HEK293 (cell line): Measurements from ENCODE around the gene R3HDM4.

Experiments
- CTCF ChIA-PET: fragments of 350-600 bp; formaldehyde crosslinking; extraction: SDS; loops from one replicate; lab custom pipeline; 2021; ENCODE audit warnings: antibody characterized with exemption; lab: Yijun Ruan, JAX
- POLR2A ChIA-PET: fragments of 300-600 bp; formaldehyde crosslinking; extraction: SDS; loops from one replicate; lab custom pipeline; 2020; ENCODE audit warnings: antibody characterized with exemption, inconsistent platforms; lab: Yijun Ruan, JAX
- H3K27ac ChIP-seq: fragments of 200-500 bp; sonication (Bioruptor generic); 2 replicates; pipeline ENCODE4 v1.5.1; 2014; ENCODE audit warnings: low read depth, low read length, control low read depth, inconsistent platforms; ENCODE audit errors: extremely low read depth
- H3K36me3 ChIP-seq, 2 experiments: fragments of 200-500 bp in 1 of 2; sonication (Bioruptor generic) in 1 of 2; 1 replicate in 1 of 2; 2 replicates in 1 of 2; pipeline ENCODE4 v1.5.1; 2014 to 2017; ENCODE audit warnings: inconsistent platforms in 2 of 2, low read length in 2 of 2; ENCODE audit not compliant: control insufficient read depth in 2 of 2, insufficient read depth in 1 of 2
- H3K4me1 ChIP-seq: fragments of 200-500 bp; sonication (Bioruptor generic); 2 replicates; pipeline ENCODE4 v1.5.1; 2014; ENCODE audit warnings: mild to moderate bottlenecking, low read length, inconsistent platforms; ENCODE audit not compliant: control insufficient read depth, insufficient read depth
- H3K4me3 ChIP-seq: 2 replicates; pipeline ENCODE4 v1.5.1; 2011; ENCODE audit warnings: low read depth, mild to moderate bottlenecking, control low read depth, low read length, moderate library complexity
- H3K9me3 ChIP-seq: fragments of 200-500 bp; sonication (Bioruptor generic); 2 replicates; pipeline ENCODE4 v1.5.1; 2014; ENCODE audit warnings: low read depth, low read length, inconsistent platforms; ENCODE audit not compliant: control insufficient read depth, insufficient read depth
- GLI4 ChIP-seq: fragments of 450-650 bp; formaldehyde crosslinking; IDR thresholded peaks from 2 replicates; pipeline ENCODE4 v1.5.1; 2016; ENCODE audit warnings: missing biosample characterization, missing genetic modification characterization
- KLF1 ChIP-seq: fragments of 450-650 bp; formaldehyde crosslinking; IDR thresholded peaks from 2 replicates; pipeline ENCODE4 v1.5.1; 2016; ENCODE audit warnings: missing biosample characterization, missing genetic modification characterization
- KLF10 ChIP-seq: fragments of 450-650 bp; IDR thresholded peaks from 2 replicates; pipeline ENCODE4 v1.5.1; 2018; ENCODE audit warnings: missing biosample characterization, mild to moderate bottlenecking, missing genetic modification characterization
- MEIS1 ChIP-seq: sonication (generic); formaldehyde crosslinking; IDR thresholded peaks from 2 replicates; pipeline ENCODE4 v1.8.1; 2022; ENCODE audit warnings: missing genetic modification reagents, mild to moderate bottlenecking, borderline replicate concordance
- ZBTB1 ChIP-seq: fragments of 450-650 bp; formaldehyde crosslinking; IDR thresholded peaks from 2 replicates; pipeline ENCODE4 v1.5.1; 2016; ENCODE audit warnings: missing biosample characterization, missing genetic modification characterization
- ZEB2 ChIP-seq: fragments of 450-650 bp; formaldehyde crosslinking; IDR thresholded peaks from 2 replicates; pipeline ENCODE4 v1.5.1; 2016; ENCODE audit warnings: missing biosample characterization, missing genetic modification characterization
- ZNF157 ChIP-seq: fragments of 450-650 bp; formaldehyde crosslinking; IDR thresholded peaks from 2 replicates; pipeline ENCODE4 v1.5.1; 2016; ENCODE audit warnings: missing biosample characterization, missing genetic modification characterization
- ZNF341 ChIP-seq: fragments of 450-650 bp; formaldehyde crosslinking; IDR thresholded peaks from 2 replicates; pipeline ENCODE4; 2016; ENCODE audit warnings: low read depth, missing biosample characterization, missing genetic modification characterization
- ZNF549 ChIP-seq: fragments of 450-650 bp; IDR thresholded peaks from 2 replicates; pipeline ENCODE4 v1.5.1; 2018; ENCODE audit warnings: missing biosample characterization, missing genetic modification characterization, mild to moderate bottlenecking, inconsistent platforms, moderate library complexity
- ZNF596 ChIP-seq: fragments of 450-650 bp; IDR thresholded peaks from 2 replicates; pipeline ENCODE4 v1.5.0; 2018; ENCODE audit warnings: missing biosample characterization, mild to moderate bottlenecking, missing genetic modification characterization, moderate library complexity
- TF ChIP-seq, protein P1 (sequence below): fragments of 450-650 bp; formaldehyde crosslinking; IDR thresholded peaks from 2 replicates; pipeline ENCODE4 v1.5.1; 2016; ENCODE audit warnings: missing biosample characterization, missing genetic modification characterization
- TF ChIP-seq, protein P2 (sequence below): fragments of 450-650 bp; formaldehyde crosslinking; IDR thresholded peaks from 2 replicates; pipeline ENCODE4 v1.5.1; 2016; ENCODE audit warnings: missing biosample characterization, missing genetic modification characterization
- TF ChIP-seq, protein P3 (sequence below): fragments of 450-650 bp; IDR thresholded peaks from 2 replicates; pipeline ENCODE4 v1.5.1; 2018; ENCODE audit warnings: missing biosample characterization, mild to moderate bottlenecking, missing genetic modification characterization
- TF ChIP-seq, protein P4 (sequence below): fragments of 450-650 bp; formaldehyde crosslinking; IDR thresholded peaks from 2 replicates; pipeline ENCODE4 v1.5.1; 2016; ENCODE audit warnings: missing biosample characterization, missing genetic modification characterization
- TF ChIP-seq, protein P5 (sequence below): fragments of 450-650 bp; formaldehyde crosslinking; IDR thresholded peaks from 2 replicates; pipeline ENCODE4 v1.5.1; 2016; ENCODE audit warnings: missing biosample characterization, missing genetic modification characterization
- TF ChIP-seq, protein P6 (sequence below): fragments of 450-650 bp; formaldehyde crosslinking; IDR thresholded peaks from 2 replicates; pipeline ENCODE4 v1.5.1; 2017; ENCODE audit warnings: missing biosample characterization, missing genetic modification characterization

Gene R3HDM4

DNA sequence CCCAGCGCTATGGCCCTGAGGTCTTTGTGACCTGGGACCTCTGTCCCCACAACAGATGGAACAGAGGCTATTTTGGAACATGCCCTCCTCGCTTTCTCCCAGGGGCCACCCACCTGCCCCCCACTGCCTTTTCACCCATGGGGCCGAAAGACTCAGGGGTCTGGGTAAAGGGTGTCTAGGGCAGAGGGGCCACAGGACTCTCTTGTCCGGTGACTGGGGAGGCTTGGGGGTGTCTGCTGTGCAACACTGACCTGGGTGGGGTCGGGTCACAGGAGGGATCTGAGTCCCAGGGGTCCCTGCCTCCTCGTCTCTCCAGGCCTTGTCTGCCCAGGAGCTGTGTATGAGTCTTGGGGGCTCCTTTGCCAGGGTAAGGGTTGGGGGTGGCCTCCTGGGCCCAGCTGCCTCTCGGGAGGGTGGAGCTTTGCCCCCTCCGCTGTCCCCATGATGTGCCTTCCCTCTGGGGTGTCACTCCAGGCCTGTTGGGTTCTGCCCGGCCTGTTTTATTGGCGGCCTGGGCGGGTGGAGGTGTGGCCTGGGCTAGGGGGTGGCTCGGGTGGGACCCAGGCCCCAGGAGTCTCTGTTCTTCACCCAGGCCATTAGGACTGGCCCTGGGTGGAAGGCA lies 14.9 kb upstream of the R3HDM4 start (continued):
- TF ChIP-seq KLF10 (tag by site-specific recombination), result no peak
- TF ChIP-seq, protein P1, sequence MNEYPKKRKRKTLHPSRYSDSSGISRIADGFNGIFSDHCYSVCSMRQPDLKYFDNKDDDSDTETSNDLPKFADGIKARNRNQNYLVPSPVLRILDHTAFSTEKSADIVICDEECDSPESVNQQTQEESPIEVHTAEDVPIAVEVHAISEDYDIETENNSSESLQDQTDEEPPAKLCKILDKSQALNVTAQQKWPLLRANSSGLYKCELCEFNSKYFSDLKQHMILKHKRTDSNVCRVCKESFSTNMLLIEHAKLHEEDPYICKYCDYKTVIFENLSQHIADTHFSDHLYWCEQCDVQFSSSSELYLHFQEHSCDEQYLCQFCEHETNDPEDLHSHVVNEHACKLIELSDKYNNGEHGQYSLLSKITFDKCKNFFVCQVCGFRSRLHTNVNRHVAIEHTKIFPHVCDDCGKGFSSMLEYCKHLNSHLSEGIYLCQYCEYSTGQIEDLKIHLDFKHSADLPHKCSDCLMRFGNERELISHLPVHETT, result no peak
- TF ChIP-seq ZNF549 (tag by site-specific recombination), result no peak
- TF ChIP-seq MEIS1 (CRISPR knock-in tag), result no peak
- no peak for TF ChIP-seq ZEB2
- TF ChIP-seq, protein P2, sequence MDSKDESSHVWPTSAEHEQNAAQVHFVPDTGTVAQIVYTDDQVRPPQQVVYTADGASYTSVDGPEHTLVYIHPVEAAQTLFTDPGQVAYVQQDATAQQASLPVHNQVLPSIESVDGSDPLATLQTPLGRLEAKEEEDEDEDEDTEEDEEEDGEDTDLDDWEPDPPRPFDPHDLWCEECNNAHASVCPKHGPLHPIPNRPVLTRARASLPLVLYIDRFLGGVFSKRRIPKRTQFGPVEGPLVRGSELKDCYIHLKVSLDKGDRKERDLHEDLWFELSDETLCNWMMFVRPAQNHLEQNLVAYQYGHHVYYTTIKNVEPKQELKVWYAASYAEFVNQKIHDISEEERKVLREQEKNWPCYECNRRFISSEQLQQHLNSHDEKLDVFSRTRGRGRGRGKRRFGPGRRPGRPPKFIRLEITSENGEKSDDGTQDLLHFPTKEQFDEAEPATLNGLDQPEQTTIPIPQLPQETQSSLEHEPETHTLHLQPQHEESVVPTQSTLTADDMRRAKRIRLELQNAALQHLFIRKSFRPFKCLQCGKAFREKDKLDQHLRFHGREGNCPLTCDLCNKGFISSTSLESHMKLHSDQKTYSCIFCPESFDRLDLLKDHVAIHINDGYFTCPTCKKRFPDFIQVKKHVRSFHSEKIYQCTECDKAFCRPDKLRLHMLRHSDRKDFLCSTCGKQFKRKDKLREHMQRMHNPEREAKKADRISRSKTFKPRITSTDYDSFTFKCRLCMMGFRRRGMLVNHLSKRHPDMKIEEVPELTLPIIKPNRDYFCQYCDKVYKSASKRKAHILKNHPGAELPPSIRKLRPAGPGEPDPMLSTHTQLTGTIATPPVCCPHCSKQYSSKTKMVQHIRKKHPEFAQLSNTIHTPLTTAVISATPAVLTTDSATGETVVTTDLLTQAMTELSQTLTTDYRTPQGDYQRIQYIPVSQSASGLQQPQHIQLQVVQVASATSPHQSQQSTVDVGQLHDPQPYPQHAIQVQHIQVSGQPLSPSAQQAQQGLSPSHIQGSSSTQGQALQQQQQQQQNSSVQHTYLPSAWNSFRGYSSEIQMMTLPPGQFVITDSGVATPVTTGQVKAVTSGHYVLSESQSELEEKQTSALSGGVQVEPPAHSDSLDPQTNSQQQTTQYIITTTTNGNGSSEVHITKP, result 0 out of 2 replicates have a peak, but pooled peaks have one; percentile 21
- no peak for TF ChIP-seq GLI4 (tag by site-specific recombination)
- TF ChIP-seq ZBTB1 (tag by site-specific recombination), result no peak
- 0 out of 2 replicates have a peak, but pooled peaks have one; percentile 27 for TF ChIP-seq KLF1 (tag by site-specific recombination)
- TF ChIP-seq, protein P3, sequence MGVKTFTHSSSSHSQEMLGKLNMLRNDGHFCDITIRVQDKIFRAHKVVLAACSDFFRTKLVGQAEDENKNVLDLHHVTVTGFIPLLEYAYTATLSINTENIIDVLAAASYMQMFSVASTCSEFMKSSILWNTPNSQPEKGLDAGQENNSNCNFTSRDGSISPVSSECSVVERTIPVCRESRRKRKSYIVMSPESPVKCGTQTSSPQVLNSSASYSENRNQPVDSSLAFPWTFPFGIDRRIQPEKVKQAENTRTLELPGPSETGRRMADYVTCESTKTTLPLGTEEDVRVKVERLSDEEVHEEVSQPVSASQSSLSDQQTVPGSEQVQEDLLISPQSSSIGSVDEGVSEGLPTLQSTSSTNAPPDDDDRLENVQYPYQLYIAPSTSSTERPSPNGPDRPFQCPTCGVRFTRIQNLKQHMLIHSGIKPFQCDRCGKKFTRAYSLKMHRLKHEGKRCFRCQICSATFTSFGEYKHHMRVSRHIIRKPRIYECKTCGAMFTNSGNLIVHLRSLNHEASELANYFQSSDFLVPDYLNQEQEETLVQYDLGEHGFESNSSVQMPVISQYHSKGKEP (tag by site-specific recombination), result no peak
- no peak for TF ChIP-seq ZNF596
- TF ChIP-seq, protein P4, sequence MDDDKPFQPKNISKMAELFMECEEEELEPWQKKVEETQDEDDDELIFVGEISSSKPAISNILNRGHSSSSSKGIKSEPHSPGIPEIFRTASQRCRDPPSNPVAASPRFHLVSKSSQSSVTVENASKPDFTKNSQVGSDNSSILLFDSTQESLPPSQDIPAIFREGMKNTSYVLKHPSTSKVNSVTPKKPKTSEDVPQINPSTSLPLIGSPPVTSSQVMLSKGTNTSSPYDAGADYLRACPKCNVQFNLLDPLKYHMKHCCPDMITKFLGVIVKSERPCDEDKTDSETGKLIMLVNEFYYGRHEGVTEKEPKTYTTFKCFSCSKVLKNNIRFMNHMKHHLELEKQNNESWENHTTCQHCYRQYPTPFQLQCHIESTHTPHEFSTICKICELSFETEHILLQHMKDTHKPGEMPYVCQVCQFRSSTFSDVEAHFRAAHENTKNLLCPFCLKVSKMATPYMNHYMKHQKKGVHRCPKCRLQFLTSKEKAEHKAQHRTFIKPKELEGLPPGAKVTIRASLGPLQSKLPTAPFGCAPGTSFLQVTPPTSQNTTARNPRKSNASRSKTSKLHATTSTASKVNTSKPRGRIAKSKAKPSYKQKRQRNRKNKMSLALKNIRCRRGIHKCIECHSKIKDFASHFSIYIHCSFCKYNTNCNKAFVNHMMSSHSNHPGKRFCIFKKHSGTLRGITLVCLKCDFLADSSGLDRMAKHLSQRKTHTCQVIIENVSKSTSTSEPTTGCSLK, result no peak
- TF ChIP-seq, all 188 proteins: peak for 6

DNA sequence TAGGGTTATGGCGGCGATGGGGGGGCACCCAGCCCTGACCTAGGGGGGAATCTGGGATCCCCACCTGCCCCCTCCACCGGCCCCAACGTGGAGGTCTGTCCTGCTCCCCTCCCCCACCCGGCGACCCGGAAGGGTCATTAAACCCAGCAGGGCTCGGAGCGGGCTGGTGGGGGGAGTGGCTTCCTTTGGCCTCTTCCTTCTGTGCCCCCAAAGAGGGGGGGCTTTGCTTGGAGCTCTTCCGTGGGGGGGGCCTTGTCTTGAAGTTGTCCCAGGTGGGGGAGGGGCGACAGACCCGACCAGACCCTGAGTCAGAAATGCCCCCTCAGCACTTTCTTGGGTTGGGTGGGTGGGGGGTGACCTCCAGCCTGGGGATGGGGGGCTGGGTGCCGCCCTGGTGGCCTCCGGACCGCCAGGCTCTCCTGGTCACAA lies 14.3 kb upstream of the R3HDM4 start:
- ChIA-PET POLR2A (no interaction called here), CTCF (interaction anchor here (0.7 kb wide), 1 partner anchor 155 kb away, joined by 3 read pairs; no protein-coding TSS in a partner anchor)
- H3K4me1 ChIP-seq, result no peaks in the 10 kb centered on the region

More for the DNA sequence above, 14.3 kb upstream of the R3HDM4 start:
- peak; percentile 55 for TF ChIP-seq ZNF341 (tag by site-specific recombination)
- TF ChIP-seq ZNF157, result no peak
- TF ChIP-seq, protein P5, sequence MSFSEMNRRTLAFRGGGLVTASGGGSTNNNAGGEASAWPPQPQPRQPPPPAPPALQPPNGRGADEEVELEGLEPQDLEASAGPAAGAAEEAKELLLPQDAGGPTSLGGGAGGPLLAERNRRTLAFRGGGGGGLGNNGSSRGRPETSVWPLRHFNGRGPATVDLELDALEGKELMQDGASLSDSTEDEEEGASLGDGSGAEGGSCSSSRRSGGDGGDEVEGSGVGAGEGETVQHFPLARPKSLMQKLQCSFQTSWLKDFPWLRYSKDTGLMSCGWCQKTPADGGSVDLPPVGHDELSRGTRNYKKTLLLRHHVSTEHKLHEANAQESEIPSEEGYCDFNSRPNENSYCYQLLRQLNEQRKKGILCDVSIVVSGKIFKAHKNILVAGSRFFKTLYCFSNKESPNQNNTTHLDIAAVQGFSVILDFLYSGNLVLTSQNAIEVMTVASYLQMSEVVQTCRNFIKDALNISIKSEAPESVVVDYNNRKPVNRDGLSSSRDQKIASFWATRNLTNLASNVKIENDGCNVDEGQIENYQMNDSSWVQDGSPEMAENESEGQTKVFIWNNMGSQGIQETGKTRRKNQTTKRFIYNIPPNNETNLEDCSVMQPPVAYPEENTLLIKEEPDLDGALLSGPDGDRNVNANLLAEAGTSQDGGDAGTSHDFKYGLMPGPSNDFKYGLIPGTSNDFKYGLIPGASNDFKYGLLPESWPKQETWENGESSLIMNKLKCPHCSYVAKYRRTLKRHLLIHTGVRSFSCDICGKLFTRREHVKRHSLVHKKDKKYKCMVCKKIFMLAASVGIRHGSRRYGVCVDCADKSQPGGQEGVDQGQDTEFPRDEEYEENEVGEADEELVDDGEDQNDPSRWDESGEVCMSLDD (tag by site-specific recombination), result 0 out of 2 replicates have a peak, but pooled peaks have one; percentile 15
- TF ChIP-seq, protein P6, sequence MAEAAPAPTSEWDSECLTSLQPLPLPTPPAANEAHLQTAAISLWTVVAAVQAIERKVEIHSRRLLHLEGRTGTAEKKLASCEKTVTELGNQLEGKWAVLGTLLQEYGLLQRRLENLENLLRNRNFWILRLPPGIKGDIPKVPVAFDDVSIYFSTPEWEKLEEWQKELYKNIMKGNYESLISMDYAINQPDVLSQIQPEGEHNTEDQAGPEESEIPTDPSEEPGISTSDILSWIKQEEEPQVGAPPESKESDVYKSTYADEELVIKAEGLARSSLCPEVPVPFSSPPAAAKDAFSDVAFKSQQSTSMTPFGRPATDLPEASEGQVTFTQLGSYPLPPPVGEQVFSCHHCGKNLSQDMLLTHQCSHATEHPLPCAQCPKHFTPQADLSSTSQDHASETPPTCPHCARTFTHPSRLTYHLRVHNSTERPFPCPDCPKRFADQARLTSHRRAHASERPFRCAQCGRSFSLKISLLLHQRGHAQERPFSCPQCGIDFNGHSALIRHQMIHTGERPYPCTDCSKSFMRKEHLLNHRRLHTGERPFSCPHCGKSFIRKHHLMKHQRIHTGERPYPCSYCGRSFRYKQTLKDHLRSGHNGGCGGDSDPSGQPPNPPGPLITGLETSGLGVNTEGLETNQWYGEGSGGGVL (tag by site-specific recombination), result 0 out of 2 replicates have a peak, but pooled peaks have one; percentile 15
- TF ChIP-seq, all 188 proteins: peak for 3
- Histone ChIP-seq H3K36me3 (peaks cover 0 to 27% of the 10 kb centered on the region in 2 experiments; a peak in 2 of 3 replicates), H3K4me3 (peak overlapping the region; percentile 83; the same call in 1 of the 2 replicates), H3K27ac (0 out of 2 replicates have a peak overlapping the region, but pooled peaks have one; percentile 9), H3K9me3 (no peaks in the 10 kb centered on the region)
